BLaER1 treated with 17β-estradiol and CSF1 and Interleukin-3, amounts not matched to agents 10 nM and 100 nM (cell line): ENCODE measurements around the gene CLTCL1.
"Not testable (repeated sequence)": the region's sequence is repeated elsewhere in the genome, so short reads cannot be mapped to it uniquely, and the experiment has no call there.

Experiments used
- H3K27ac ChIP-seq, 11 experiments: shearing (Covaris generic); formaldehyde crosslinking; 2 replicates each; pipeline ENCODE4 v1.8.1; 2022
- H3K27me3 ChIP-seq, 11 experiments: shearing (Covaris generic); formaldehyde crosslinking; 2 replicates each; pipeline ENCODE4 v1.8.1; 2022
- H3K36me3 ChIP-seq, 11 experiments: shearing (Covaris generic); formaldehyde crosslinking; 2 replicates each; pipeline ENCODE4 v1.8.1; 2022
- H3K4me1 ChIP-seq, 10 experiments: shearing (Covaris generic); formaldehyde crosslinking; 2 replicates each; pipeline ENCODE4 v1.8.1; 2022
- H3K4me2 ChIP-seq, 11 experiments: shearing (Covaris generic); formaldehyde crosslinking; 2 replicates each; pipeline ENCODE4 v1.8.1; 2022
- H3K4me3 ChIP-seq, 10 experiments: shearing (Covaris generic); formaldehyde crosslinking; 2 replicates each; pipeline ENCODE4 v1.8.1; 2022
- H3K9ac ChIP-seq, 11 experiments: shearing (Covaris generic); formaldehyde crosslinking; 2 replicates each; pipeline ENCODE4 v1.8.1; 2022
- H3K9me3 ChIP-seq, 11 experiments: shearing (Covaris generic); formaldehyde crosslinking; replicated peaks in 1 of 11; 2 replicates each; pipeline ENCODE4 v1.8.1; 2022
- H4K20me1 ChIP-seq, 11 experiments: shearing (Covaris generic); formaldehyde crosslinking; 2 replicates each; pipeline ENCODE4 v1.8.1; 2022
- Cebpa-rat ChIP-seq, 11 experiments: shearing (Covaris generic); IDR thresholded peaks; 2 replicates each; pipeline ENCODE4 v1.8.1; 2022

CLTCL1 gene

GRCh38 chr22:19203834-19204233 is 87.7 kb downstream of the CLTCL1 start:
- Histone ChIP-seq H3K4me3 (no peak overlapping the region), H3K4me1 (peaks cover 0 to 4% (median 0%) of the 10 kb centered on the region in 10 experiments; a peak in 3 of 20 replicates), H4K20me1 (no peaks in the 10 kb centered on the region), H3K27me3 (no peaks in the 10 kb centered on the region), H3K36me3 (peaks cover 0 to 22% (median 10%) of the 10 kb centered on the region in 11 experiments; a peak in 7 of 22 replicates), H3K4me2 (no peak overlapping the region), H3K9me3 (no peaks in the 10 kb centered on the region), H3K9ac (no peak overlapping the region), H3K27ac (no peak overlapping the region)
- TF ChIP-seq Cebpa-rat (IDR thresholded peaks at IDR 0.05): no peak

GRCh38 chr22:19202799-19203186 is 88.7 kb downstream of the CLTCL1 start:
- H3K36me3 ChIP-seq: peaks cover 0 to 12% (median 0%) of the 10 kb centered on the region in 11 experiments; a peak in 5 of 22 replicates
- H3K4me1 ChIP-seq, H3K4me3 ChIP-seq, H3K9me3 ChIP-seq, H3K27me3 ChIP-seq, H3K9ac ChIP-seq, H4K20me1 ChIP-seq, H3K27ac ChIP-seq, H3K4me2 ChIP-seq: not testable (repeated sequence)

- Histone ChIP-seq H3K27me3 (no peaks in the 10 kb centered on the region), H3K9ac (no peak overlapping the region), H4K20me1 (no peaks in the 10 kb centered on the region), H3K36me3 (peaks cover 0 to 13% (median 0%) of the 10 kb centered on the region in 11 experiments; a peak in 3 of 22 replicates), H3K9me3 (no peaks in the 10 kb centered on the region), H3K4me3 (no peak overlapping the region), H3K4me1 (no peaks in the 10 kb centered on the region), H3K27ac (no peak overlapping the region), H3K4me2 (no peak overlapping the region)
- no peak for TF ChIP-seq Cebpa-rat (IDR thresholded peaks at IDR 0.05)
These were observed 89.4 kb downstream of the CLTCL1 start for GRCh38 chr22:19201869-19202798.

- no peak overlapping the region for H3K4me3 ChIP-seq
- no peaks in the 10 kb centered on the region for H3K27me3 ChIP-seq
- no peak for TF ChIP-seq Cebpa-rat (IDR thresholded peaks at IDR 0.05)
- no peak overlapping the region for H3K27ac ChIP-seq
- H3K9me3 ChIP-seq: no peaks in the 10 kb centered on the region
- H3K9ac ChIP-seq: no peak overlapping the region
- H4K20me1 ChIP-seq: no peaks in the 10 kb centered on the region
- peaks cover 0 to 21% (median 0%) of the 10 kb centered on the region in 11 experiments; a peak in 7 of 22 replicates for H3K36me3 ChIP-seq
- H3K4me1 ChIP-seq: peaks cover 0 to 5% (median under 1%) of the 10 kb centered on the region in 10 experiments; a peak in 10 of 20 replicates
- no peak overlapping the region for H3K4me2 ChIP-seq
These were observed 90.2 kb downstream of the CLTCL1 start for GRCh38 chr22:19201130-19201868.

- H3K27ac ChIP-seq: no peak overlapping the region
- H3K9me3 ChIP-seq: peaks cover 0 to 3% (median 0%) of the 10 kb centered on the region in 11 experiments; a peak in 2 of 22 replicates
- H3K4me1 ChIP-seq: peaks cover 7 to 21% (median 12%) of the 10 kb centered on the region in 10 experiments
- no peak overlapping the region for H3K4me3 ChIP-seq
- no peaks in the 10 kb centered on the region for H3K27me3 ChIP-seq
- no peak overlapping the region for H3K4me2 ChIP-seq
- peaks cover 0 to 38% (median 3%) of the 10 kb centered on the region in 11 experiments; a peak in 8 of 22 replicates for H3K36me3 ChIP-seq
- no peaks in the 10 kb centered on the region for H4K20me1 ChIP-seq
- no peak for TF ChIP-seq Cebpa-rat (IDR thresholded peaks at IDR 0.05)
- no peak overlapping the region for H3K9ac ChIP-seq
These were observed 92.0 kb downstream of the CLTCL1 start for GRCh38 chr22:19199479-19199878.

- TF ChIP-seq Cebpa-rat (IDR thresholded peaks at IDR 0.05): no peak
- H3K4me1 ChIP-seq: peaks cover 7 to 21% (median 12%) of the 10 kb centered on the region in 10 experiments
- H3K4me3 ChIP-seq: no peak overlapping the region
- H3K36me3 ChIP-seq: peaks cover 0 to 51% (median 15%) of the 10 kb centered on the region in 11 experiments; a peak in 11 of 22 replicates
- H4K20me1 ChIP-seq: no peaks in the 10 kb centered on the region
- H3K9ac ChIP-seq: no peak overlapping the region
- H3K27me3 ChIP-seq: no peaks in the 10 kb centered on the region
- H3K27ac ChIP-seq: no peak overlapping the region
- no peak overlapping the region for H3K4me2 ChIP-seq
- peaks cover 0 to 13% (median 9%) of the 10 kb centered on the region in 11 experiments; a peak in 13 of 22 replicates for H3K9me3 ChIP-seq
These were observed 93.3 kb downstream of the CLTCL1 start for GRCh38 chr22:19197997-19198865.

- Histone ChIP-seq H3K9ac (no peak overlapping the region), H3K4me1 (peaks cover 7 to 21% (median 12%) of the 10 kb centered on the region in 10 experiments), H3K27ac (no peak overlapping the region), H3K4me2 (no peak overlapping the region), H4K20me1 (no peaks in the 10 kb centered on the region), H3K36me3 (peaks cover 0 to 56% (median 17%) of the 10 kb centered on the region in 11 experiments; a peak in 11 of 22 replicates), H3K4me3 (no peak overlapping the region), H3K9me3 (peaks cover 0 to 13% (median 9%) of the 10 kb centered on the region in 11 experiments; a peak in 13 of 22 replicates), H3K27me3 (no peaks in the 10 kb centered on the region)
- TF ChIP-seq Cebpa-rat (IDR thresholded peaks at IDR 0.05): no peak
These were observed 94.5 kb downstream of the CLTCL1 start for GRCh38 chr22:19196841-19197612.
